Measurements from ENCODE around the gene SKAP1.

The SKAP1 gene

DNA sequence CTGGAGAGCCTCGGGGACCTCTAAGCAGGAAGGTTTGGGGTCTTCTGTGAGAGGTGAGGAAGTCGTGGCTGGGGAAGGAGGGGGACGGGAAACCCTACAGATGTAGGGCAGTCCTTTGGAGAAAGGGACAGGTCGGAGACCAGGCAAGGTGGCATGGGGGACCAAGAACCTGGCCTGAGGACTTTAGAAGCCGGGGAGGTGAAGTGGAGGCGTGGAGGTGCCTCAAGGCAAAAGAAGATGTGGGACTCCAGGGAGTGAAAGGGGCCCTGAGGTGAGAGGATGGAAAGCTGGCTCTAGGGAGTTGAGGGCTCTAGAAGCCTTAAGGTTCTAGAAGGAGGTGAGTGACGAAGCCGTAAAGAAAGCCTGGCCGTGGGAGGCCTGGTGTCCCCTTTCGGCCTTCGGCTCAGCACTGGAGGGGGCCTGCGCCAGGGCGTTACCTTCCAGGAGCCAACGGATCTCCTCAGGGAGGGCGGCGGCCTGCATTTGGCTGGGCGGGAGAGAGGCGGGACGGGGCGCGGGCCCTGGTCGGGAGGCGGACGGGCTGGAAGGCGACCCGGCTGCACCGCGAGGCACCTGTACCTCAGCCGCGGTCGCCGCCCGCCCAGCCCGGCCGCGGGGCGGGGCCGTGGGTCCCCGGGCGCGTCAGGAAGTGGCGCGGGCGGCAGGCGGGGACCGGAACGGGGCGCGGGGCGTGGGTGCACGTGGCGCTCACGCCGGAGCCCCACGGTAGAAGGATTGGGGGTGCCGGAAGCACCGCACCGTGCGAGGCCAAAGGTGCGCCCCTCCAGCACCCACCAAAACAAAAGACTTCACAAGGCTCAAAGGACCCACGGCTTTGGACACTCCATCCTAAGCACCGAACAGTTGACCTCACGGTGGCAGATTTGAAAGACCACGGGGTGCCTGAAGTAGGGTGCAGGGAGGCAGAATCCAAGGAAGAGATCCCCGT is at the start of gene SKAP1:
Gene SKAP1 (minus strand): TSS at position 577 of the 949 bp plus-strand sequence.
- no peak for DNase-seq (ENCODE audit: insufficient read length, low spot score)
- FAIRE-seq = no peak

DNA sequence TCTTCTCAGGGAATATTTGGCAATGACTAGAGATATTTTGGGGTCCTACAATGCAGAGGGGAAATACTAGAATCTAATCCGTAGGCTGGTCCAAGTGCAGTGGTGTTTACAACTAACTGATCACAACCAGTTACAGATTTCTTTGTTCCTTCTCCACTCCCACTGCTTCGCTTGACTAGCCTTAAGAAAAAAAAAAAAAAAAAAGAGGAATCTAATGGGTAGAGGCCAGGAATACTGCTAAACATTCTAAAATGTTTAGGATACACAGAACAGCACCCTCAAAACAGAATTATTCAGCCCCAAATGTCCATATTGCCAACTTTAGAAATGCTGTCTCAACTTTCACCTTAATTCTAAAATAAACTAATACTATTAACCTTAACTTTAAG is 49.0 kb upstream of the SKAP1 start:
- no peak for DNase-seq (ENCODE audit: insufficient read length, low spot score)
- FAIRE-seq = no peak

DNA sequence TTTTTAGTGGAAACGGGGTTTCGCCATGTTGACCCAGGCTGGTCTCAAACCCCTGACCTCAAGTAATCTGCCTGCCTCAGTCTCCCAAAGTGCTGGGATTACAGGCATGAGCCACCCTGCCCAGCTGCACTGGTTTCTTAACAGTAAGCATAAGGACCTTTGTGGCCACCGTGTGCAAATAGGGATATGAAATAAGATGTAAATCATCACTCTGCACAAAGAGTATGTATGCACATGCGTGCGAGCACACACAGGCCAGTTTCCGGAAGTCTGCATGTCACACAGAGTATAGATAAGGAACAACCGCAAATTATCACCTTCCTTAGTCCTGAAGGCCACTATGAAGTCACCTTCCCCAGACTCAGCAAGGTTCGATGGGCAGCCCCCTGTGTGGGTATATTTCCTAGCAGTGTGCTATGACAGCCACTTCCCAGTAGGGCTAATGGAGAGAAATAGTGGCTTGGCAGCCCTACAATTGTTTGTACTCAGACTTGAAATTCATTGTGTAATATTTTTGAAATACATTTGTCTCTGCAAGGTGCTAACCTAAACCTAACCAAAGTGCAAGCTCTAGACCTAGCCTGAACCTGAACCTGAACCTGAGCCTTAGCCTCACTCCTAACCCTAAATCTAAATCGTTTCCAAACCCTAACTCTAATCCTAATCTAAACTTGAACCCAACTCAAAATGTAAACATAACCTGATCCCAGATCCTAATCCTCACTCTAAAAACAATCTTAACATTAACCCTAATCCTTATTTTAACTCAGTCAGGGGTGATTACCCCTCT is 48.4 kb upstream of the SKAP1 start:
- FAIRE-seq (no peak), DNase-seq (ENCODE audit: insufficient read length, low spot score) (no peak)

DNA sequence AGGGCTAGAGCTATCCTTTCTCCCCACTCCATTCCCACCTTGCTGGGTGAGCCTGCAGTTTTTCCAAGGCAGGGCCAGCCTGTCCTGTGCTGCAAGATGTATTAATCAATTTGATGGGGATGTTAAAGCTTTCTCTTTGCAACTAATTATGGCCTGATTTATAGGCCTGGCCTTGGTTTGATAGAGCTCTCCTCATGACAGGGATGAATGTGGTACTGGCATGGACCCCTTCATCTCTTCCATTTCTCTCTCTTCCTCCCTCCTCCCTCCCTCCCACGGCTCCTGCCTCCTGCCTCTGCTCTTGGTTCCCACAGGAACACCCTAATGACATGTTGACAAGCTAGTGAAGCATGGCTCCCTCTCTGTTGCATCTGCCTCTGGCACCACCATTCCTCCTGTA is 47.2 kb upstream of the SKAP1 start:
- DNase-seq (ENCODE audit: insufficient read length, low spot score) (no peak), FAIRE-seq (no peak)

DNA sequence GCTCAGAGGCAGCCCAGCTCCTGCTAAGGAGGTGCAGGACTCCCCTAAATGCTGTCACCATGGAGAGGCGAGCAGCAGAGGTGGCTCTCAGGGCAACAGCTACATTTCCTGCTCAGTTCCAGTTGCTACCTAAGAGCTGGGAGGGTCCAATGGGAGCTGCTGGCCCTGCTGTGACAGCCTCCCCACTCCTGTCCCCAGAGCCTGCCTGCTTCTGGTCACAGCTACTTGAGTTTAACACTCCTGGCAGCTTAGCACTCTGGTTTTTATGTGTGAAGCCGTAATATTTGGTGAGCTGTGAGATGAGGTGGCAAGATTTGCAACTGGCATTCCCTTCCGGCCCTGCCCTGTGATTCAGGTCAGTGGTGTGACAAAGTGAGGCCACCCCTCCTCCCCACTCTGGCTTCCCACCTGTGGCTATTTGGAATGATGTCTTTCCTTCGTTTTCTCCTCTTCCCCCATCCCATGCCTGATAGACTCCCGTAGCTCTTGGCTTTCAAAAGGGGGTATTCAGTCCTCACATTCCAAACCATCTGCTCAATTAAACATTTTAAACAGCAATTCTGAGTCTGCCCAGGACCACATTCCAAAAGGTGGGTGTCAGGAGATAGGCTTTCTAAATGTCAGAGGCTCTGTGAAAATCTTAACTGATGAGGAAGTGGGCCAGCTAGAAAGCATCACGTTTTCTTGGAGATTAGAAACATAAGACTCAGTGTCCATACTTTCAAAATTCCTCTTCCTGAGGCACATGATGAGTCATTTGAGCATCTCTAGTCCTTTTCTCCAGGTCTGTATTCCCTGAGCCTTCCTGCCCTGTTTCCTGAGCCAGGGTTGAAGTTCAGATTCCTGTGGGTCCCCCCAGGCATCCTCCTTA is 42.6 kb upstream of the SKAP1 start:
- FAIRE-seq (no peak), DNase-seq (ENCODE audit: insufficient read length, low spot score) (peak; percentile 78)

DNA sequence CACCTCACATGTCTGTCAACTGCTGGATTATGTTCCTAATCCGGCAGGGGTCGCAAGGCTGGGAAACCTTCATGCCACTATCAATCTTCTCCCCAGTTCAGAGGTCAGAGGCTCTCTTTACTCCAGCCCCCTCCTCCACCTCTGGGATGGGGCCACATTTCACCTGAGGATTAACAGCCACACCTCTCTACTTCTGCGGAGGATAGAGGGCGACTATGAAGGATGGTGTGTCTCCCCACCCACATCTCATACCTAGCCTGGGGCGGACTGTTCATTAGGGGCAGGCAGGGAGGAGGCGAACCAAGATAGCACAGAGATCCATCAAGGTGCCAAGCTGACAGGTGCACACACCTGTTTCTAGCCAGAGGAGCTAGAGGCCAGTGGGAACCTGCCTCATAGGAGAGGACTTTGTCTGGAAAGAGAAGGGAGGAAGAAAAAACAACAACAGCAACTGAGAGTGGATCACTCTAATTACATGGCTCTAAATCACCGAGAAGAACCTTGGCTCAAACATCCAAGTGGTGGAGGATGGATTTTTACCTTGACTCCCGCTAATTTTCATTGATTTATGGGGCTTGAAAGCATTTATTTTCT is 41.9 kb upstream of the SKAP1 start:
- peak; percentile 55 for FAIRE-seq
- DNase-seq (ENCODE audit: insufficient read length, low spot score) = no peak

DNA sequence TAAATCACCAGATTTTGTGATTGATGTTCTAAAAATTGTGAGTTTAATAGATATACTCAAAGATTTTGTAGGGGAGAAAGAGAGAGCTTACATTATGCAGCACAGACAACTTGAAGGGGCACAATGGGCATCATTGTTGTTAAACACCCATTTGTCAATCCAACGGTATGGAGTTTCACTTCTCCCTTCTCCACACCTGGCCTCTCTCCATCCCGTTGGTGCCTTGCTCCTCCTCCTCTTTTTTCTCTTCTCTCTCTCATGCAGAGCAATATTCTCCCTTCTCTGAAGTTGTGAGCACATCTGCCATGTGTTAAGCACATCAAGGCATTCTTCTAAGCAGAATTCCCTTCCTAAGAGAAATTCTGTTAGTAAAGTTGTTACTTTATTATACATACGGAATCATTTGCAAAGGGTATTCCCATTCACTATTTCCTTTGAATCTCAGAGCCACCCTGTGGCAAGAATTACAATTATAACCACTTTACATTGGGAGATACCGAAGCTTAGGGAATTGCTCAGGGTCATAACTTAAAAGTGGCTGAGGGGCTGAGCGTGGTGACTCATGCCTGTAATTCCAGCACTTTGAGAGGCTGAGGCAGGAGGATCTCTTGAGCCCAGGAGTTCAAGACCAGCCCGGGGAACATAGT is 40.5 kb upstream of the SKAP1 start:
- DNase-seq (ENCODE audit: insufficient read length, low spot score) = peak; percentile 69
- FAIRE-seq = no peak

DNA sequence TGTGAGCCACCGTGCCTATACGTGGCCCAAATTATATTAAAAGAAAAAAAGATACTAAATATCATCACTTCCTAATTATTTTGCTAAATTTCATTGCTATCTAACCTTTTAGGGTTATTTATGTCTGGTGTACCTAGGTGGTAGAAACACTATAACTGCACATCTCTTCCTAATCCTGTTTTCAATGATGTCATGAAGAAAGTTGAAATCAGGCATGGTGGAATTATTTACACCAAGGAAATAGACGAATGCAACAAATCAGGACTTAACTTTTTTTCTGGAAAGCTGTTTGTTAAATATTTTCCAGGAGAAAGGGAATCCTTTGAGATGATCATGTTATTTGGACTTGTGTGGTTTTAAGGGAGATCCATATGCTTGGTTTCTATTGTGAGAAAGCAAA is 39.2 kb upstream of the SKAP1 start:
- DNase-seq (ENCODE audit: insufficient read length, low spot score) (no peak), FAIRE-seq (no peak)

DNA sequence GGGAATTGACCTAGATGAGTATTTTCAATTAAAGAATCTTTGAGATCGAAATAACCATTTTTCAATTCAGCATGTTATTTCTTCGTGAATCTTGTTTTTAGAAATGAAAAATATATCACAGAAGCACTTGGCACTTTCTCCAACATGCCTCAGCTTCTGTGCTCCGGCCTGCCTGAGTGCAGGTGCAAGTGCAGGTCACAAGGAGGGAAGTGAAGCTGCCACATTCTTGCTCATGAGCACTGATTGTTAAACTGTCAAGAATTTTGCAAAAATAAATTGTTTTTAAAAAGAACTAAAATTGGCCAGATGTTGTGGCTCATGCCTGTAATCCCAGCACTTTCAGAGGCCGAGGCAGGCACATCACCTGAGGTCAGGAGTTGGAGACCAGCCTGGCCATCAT is 38.3 kb upstream of the SKAP1 start:
- DNase-seq (ENCODE audit: insufficient read length, low spot score) = no peak
- no peak for FAIRE-seq

DNA sequence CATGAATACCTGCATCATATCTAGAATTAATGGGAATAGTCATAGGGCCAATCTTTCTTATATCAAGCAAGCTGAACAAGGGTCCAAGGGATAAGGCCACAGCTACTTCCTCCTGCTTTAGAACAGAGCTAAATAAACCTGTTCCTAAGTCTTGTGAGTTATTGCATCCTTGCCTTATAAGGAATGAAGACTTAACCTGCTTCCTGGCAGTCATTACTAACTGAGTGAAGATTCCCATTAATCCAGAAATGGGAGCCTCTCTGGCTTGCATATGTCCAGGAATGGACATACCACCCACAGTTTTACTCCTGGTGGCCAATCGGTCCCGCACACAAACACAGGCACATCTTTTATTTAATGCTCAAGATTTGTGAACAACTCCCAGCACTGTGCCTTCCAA is 35.9 kb upstream of the SKAP1 start:
- FAIRE-seq = peak; percentile 20

DNA sequence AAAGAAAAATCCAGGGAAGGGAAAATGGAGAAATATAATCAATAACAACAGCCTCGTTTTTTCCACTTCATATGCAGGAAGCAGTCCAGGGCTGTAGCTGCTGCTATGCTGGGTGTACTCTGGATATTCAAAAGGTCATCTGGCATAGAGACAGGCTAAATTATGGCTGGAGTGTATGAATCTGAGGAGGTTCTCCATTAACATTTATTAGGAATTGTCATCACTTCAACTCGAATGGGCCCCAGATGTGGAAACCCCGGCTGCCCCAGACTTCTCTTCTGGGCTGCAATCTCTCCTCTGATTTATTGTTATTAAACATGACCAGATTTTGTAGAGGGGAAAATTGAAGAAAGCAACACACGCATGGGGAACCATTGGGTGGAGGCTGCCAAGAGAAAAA is 33.5 kb upstream of the SKAP1 start:
- no peak for DNase-seq (ENCODE audit: insufficient read length, low spot score)
- no peak for FAIRE-seq

More for the DNA sequence above, 35.9 kb upstream of the SKAP1 start:
- no peak for DNase-seq (ENCODE audit: insufficient read length, low spot score)

DNA sequence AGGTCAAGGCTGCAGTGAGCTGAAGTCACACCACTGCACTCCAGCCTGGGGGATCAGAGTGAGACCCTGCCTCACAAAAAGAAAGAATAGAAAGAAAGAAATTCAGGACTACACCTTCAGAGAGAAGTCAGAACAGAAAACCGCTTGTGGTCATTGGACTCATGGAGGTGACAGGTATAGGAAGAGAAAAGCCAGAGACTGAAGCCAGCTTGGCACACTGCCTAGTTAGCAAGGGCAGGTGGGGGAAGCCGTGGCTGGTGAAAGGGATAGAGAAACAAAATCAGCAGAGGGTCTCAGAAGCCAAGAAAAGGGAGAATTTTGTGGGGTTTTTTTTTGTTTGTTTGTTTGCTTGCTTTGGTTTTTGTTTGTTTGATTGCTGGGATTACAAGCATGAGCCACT is 32.9 kb upstream of the SKAP1 start:
- DNase-seq (ENCODE audit: insufficient read length, low spot score) (no peak), FAIRE-seq (no peak)

DNA sequence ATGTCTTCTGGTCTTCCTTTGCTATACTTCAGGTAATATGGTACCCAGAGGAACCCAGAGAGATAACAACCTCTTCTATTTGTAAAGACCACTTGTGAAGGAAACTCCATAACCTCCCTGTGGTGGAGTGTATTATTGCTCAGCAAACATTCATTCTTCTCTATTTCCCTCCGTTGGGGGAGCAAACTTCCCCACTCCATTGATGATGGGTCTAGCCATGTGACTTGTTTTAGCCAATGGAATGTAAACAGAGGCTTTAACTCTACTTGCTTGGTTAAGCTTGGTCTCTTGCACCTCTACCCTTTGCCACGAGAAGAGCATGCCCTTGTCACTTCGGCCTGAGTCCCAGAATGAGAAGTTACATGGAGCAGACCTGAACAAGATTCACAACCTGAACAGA is 30.0 kb upstream of the SKAP1 start:
- FAIRE-seq (no peak), DNase-seq (ENCODE audit: insufficient read length, low spot score) (no peak)

DNA sequence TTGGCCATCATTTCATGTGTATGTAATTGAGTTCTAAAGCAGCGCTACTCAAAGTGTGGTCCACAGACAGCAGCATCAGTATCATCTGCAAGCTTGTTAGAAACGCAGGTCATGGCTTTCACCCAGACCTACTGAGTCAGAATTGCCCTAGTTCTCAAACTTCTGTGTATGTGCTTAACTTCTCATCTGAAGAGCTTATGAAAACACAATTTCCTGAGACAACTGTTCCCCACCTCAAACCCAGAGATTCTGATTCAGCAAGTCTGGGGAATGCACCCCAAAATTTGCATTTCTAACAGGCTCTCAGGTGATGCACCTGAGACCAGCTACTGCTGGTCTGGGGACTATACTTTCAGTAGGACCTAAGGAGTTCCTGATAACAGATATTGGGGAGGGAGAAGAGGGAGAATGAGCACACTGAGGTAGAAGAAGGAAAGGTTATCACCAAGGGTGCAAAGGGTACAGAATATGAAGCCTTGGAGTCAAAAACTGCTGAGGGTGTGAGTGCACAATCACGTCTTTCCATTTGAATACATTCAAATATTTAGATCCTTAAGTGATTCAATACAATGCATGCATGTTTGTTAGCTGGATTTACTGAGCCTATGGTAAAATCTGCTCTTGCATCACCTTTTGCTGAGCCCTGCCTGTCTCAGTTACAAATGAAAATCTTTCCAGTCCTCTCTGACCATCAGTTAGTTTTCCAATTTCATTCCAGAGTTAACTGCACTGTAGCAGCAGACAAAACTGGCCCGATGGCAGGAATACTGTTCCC is 29.2 kb upstream of the SKAP1 start:
- no peak for DNase-seq (ENCODE audit: insufficient read length, low spot score)
- no peak for FAIRE-seq

DNA sequence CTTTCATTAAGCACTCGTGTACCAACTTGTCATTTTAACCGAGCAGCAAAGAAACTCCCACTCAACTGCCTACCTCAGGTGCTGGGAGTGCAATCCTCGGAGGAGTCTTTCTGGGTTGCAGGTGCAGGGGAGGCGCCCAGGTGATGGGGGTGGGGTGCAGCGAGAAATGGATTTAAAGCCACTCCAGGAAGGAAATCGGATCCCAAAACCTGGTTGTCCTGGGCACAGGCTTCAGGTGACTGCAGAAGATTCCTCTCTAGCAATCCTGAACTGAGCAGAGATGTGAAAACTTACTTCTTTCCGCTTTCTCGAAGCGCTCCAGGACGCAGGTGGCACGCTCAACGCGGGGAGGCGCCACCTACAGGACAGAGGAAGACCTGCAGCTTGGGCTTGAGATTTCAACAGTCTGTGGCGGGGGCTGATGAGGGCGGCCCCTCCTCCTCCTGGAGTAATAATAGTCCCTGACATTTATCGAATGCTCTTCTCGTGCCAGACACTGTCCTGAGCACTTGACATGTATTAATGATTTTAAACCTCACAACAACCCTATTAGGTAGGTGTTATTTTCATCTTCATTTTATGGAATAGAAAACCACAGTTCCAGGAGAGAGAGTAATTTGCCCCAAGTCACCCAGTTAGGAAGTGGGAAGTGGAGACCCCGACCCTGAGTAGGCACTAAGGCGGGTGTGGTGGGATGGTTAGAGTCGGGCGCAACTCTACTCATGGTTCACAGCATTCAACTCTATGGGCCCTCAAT is 27.2 kb upstream of the SKAP1 start:
- FAIRE-seq = peak; percentile 82

DNA sequence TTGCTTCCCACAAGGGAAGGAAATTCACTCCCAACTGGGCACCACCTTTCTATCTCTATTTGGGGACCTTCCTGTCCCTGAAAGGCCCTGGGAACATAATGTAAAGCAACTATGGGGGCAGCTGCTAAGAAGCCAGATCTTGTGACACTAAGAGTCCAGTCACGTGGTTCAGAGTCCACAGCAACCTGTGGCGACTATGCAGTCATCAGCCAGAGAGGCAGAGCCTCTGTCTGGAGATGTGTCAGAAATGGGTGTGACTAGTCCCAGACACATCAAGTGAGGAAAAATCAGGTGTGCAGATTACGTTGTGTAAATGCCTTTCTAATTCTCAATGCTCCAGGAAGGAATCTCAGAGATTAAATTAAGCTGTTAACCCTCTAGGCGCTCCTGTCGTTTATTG is 26.6 kb upstream of the SKAP1 start:
- FAIRE-seq (no peak), DNase-seq (ENCODE audit: insufficient read length, low spot score) (no peak)

More for the DNA sequence above, 27.2 kb upstream of the SKAP1 start:
- DNase-seq (ENCODE audit: insufficient read length, low spot score) = peak; percentile 81

DNA sequence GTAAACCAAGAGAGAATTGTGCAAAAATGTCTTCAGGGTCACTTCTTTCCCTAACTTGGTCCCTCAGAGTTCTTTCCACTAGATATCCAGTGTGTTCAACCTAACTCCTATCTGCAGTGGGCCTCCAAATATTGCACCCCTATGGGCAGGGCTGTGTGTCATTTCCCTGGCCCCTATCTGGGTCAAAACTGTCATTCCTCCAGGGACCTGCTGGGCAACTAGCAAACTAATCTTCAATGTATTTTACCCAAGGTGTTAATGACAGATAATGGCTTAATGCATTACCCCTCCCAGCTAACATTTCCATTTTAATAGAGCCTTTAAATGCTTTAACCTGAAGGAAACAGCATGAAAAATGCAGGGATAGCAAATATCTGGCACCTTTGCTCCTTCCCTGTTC is 25.8 kb upstream of the SKAP1 start:
- FAIRE-seq = no peak
- no peak for DNase-seq (ENCODE audit: insufficient read length, low spot score)

DNA sequence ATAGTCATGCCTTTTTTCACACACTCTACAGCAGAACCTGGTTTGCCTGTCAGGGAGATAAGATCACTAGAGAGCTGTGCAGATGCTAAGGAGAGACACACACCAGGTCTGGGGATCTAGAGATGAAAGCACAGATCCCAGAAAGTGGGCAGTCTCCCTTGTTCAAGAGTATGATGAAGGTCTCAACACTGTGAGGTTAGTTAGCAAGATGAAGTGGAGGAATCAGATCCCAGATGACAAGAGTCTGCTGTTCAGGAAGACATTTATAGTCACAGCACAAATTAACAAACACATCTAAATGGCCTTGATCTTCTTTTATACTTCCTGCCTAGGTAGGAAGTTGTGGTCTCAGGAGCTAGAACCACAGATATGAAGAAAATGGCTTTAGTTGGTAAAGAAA is 23.4 kb upstream of the SKAP1 start:
- FAIRE-seq = no peak
- DNase-seq (ENCODE audit: insufficient read length, low spot score) = no peak

DNA sequence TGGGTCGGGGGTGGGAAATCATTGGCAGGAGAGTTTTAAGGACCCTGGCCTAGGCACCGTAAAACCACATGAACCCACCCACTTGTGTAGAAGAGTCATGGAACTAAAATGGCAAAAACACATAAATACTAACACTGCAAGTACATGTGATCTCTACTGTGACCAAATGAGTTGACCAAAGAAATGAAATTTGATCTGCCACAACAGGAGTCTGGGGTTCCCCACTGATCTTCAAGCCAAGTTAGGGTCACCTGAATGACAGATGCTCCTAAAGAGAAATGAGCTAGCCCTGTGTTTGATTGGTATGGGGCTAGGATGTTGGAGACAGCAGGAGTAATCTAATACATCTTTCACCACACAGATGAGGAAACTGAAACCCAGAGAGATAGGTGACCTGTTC is 21.5 kb upstream of the SKAP1 start:
- no peak for DNase-seq (ENCODE audit: insufficient read length, low spot score)
- no peak for FAIRE-seq

Data from HTR-8/SVneo (cell line).